GM21423 (cell line): ENCODE measurements around the gene ENO2.

Source experiments
- ATAC-seq: cut with Tn5 transposase; IDR thresholded peaks from one replicate; pipeline ENCODE4 v1.9.1; 2021; ENCODE audit warnings: mild to moderate bottlenecking, moderate library complexity; ENCODE audit not compliant: unreplicated experiment

ENO2 gene

DNA sequence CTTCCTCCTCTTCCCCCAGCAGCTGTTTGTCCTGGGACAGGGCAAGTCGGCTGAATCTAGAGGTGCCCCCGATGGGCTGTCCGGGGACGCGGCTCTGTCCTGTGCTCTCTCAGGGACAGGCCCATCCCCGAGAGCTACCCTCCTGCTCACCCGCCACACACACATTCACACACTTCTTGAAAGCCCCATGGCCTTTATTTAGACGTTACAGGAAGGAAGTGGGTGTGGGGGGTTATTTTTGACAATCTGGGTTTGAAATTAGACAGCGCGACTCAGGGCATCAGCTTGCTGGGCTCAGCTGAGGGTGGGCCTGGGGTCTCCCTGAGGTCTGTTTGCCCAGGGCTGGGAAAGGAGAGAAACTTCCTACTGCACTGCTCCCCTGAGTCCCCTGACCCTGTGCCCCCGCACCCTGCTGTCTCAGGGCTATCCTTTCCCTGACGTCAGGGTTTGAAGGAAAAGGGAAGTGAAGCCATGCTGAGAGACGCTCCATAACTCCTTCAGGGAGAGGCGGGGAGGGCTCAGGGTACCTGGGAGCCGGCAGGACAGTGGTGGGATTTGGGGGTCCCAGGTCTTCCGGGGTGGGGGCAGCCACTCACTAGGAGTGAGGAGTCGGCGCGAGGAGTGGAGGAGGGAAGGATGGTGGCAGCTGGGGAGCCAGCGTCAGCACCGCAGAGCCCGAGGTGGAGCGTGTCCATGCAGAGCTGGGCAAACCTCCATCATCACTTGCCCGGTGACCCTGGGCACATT, 44.9 kb downstream of the ENO2 start:
- peak; percentile 49 for ATAC-seq

DNA sequence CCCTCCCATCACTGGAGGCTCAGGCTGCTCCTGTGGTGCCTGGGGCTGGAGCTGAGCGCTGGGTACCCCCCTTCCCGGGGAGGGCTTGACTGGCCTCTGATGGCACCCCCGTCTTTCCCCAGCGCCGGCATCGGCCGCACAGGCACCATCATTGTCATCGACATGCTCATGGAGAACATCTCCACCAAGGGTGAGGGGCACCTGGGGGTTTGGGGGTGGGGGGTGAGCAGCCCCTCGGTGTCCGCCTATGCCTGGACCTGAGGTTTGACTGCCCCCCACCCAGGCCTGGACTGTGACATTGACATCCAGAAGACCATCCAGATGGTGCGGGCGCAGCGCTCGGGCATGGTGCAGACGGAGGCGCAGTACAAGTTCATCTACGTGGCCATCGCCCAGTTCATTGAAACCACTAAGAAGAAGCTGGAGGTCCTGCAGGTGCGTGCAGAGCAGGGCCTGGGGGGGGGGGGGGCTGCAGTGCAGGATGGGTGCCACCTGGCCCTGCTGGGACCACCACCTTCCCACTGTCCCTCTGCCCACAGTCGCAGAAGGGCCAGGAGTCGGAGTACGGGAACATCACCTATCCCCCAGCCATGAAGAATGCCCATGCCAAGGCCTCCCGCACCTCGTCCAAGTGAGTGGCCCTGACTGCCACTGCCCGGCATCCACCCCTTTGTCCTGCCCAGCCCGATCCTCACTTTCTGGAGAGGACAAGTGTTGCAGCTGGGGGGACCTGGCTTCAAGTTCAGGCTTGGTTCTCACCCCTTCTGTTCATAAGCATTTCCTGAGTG, 45.6 kb downstream of the ENO2 start:
- ATAC-seq: no peak

GRCh38 chr12:6960593-6961277, 46.4 kb downstream of the ENO2 start:
- no peak for ATAC-seq

DNA sequence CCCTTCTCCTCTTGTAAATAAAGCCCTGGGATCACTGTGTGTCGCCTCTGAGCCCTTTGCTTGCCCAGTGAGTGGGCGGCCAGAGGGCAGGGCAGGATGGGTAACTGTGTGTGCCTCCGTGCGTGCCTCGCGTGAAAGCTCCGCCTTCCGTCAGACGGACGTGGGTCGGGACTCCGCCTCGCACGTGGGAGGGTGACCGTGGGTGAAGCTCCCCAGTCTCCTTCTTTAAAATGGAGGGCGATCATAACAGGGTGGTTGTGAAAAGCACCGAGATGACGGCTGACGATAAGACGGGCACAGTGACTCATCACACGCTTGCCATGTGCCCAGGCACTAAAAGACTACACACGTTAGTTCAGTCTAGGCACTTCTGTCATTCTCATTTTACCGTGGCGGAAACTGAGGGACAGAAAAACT, 46.9 kb downstream of the ENO2 start:
- ATAC-seq: no peak

GRCh38 chr12:6961695-6962284, 47.4 kb downstream of the ENO2 start:
- no peak for ATAC-seq

GRCh38 chr12:6962285-6963015, 48.1 kb downstream of the ENO2 start:
- ATAC-seq: no peak

DNA sequence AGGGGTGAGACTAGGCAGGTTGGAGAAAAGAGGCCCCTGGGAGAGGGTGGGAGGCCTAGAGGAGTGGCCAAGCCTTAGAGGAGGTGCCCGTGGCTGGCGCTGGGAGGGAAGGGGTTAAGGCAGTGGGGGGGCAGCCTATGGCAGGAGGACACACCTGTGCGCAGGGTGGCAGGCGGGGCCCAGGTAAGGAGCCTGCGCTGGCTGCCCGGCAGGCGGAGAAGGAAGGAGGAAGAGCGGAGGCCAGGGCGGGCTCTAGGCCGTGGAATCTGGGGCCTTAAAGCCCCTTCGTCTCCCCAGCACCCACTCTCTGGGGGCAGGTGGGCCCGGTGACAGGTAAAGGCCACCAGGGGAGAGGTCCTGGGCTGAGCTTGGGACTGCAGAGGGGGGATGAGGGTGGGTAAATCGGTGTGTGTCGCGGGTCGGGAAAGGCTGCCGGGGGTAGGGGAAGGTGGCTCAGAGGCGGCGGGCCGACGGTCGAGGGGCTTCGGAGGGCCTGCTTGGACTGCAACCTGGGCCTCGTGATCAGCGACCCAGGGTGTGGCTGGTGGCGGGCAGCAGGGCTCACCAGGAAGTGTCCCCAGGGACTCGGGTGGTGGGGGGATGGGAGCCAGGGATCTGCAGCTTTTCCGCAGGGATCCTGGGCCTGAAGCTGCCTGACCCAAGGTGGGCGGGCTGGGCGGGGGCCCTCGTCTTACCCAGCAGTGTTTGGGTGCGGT, 48.8 kb downstream of the ENO2 start:
- ATAC-seq: no peak

DNA sequence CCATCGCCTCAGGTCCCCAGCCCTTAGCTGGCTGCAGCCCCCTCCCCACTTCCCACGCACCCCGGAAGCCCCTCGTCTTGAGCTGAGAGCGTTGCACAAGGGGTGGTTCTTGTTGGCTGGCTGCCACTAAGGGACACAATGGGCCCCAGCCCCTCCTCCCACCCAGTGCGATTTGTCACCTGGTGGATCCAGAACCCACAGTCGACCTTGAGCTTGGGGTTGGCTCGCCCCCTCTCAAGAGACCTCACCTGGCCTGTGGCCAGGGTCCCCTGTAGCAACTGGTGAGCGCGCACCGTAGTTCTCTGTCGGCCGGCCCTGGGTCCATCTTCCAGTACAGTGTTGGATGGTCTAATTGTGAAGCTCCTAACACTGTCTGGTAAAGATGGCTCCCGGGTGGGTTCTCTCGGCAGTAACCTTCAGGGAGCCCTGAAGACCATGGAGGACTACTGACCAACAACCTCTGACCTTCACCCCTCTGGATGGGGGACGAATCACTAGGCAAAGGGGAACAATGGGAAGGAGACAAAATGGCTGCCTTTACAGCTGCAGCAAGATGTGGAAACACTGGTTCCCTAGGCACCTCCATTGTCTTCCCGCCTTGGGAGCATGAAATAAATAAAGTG, 49.5 kb downstream of the ENO2 start:
- no peak for ATAC-seq

DNA sequence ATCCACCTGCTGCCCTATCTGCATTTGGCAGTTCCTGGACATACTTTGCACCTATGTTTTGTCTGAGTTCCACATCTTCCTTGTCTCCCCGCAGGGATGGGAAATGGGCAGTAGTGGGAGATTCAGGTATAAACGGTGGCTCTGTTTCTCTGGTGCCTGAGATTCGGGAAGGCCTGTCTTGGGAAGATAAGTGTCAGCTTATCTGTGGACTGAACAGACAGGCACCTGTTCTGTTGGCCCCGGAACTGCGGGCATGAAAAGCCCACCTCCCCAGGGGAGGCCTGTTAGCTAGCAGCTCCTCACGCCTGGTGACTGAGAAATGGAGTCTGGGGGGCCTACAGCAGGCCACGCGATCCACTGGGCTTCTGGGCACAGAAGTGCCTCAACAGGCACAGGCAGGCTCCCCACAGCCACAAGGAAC, 50.2 kb downstream of the ENO2 start:
- no peak for ATAC-seq

DNA sequence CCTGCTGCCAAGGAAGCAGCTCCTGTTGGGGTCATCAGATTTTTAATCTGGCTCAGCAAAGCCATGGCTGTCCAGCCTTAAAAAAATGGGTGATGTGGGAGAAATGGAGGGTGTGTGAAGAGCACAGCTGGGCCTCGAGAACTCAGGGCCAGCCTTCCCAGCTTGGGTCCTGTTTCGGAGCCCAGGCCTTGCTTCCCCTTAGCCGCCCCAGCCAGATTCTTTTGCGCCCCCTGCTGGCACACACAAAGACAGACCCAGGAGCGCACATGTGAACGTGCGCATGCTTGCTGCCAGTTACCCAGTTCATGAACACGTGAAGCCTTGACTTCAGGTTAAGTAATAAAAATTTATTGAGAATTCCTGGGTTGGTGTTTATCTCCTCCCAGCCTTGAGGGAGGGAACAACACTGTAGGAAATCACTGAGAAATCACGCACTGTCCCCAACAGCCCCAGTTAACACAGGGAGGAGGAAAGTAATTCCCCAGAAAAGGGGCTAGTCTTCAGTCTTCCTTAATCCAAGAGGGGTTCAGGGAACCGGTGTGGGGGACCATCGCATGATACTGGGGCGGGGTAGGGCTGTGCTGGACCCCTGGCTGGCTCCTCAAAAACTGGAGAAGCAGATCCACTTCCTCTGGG, 50.8 kb downstream of the ENO2 start:
- no peak for ATAC-seq

GRCh38 chr12:6965714-6966113, 51.3 kb downstream of the ENO2 start:
- ATAC-seq: no peak

DNA sequence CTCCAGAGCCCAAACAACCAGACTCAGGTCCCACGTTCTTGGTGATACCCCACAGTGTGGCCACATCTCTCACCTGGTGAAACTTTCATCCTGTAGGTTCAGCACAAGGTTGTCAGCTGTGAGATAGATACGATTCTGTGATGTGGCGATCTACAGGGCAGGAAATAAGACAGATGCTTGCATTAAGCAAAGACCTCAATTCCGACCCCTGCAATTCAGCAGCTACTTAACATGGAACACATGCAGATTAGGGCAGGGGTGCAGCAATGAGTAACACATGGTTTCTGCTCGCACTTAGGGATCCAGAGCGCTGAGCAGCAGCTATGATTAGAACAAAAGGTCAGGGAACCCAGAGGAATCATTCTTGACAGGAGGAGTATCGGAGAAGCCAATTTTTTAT, 52.0 kb downstream of the ENO2 start:
- ATAC-seq: no peak

- no peak for ATAC-seq
Measured at GRCh38 chr12:6967651-6968100, 53.3 kb downstream of the ENO2 start.

DNA sequence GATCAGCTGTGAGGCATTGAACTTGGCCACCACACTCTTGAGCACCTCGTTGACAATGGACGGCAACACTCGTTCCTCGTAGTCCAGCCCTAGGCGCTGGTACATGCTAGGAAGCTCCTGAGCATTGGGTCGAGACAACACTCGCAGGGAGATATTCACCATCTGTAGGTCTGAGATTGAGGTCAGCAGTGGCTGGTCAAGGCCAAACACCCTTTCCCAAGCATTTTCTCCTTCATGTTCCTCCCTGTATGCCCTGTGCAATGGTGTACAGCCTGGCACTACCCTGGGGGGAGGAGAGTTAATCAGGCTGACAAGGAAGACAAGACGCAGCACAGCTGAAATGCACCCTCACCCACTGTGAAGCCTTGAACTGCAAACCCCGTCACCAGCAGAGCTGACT, 54.0 kb downstream of the ENO2 start:
- ATAC-seq: no peak

- no peak for ATAC-seq
Measured at GRCh38 chr12:6970096-6970527, 55.7 kb downstream of the ENO2 start.
